H9 (cell line): ENCODE data around the gene COMMD1. TPM values are rescaled to one million over a fixed set of nuclear protein-coding genes. Genes with fewer than 3 reads are reported as not detected.

ENCODE experiments used
- DNase-seq: peaks from one replicate; pipeline ENCODE4 v3.0.0-alpha.2; 2017
- H2AFZ ChIP-seq: one replicate; pipeline ENCODE4 v1.6.1; 2013; ENCODE audit warnings: mild to moderate bottlenecking, low read length, control low read depth, moderate library complexity
- H2AK5ac ChIP-seq: 2 replicates; pipeline ENCODE4 v1.6.1; 2013; ENCODE audit warnings: low read length, control low read depth, mixed read lengths; ENCODE audit not compliant: insufficient read length
- H2BK120ac ChIP-seq: one replicate; pipeline ENCODE4 v1.6.1; 2013; ENCODE audit warnings: low read depth, mild to moderate bottlenecking, low read length, control low read depth, inconsistent platforms; ENCODE audit not compliant: poor library complexity, severe bottlenecking
- H2BK12ac ChIP-seq: 2 replicates; pipeline ENCODE4 v1.6.1; 2013; ENCODE audit warnings: low read length, control low read depth, mixed read lengths, low read depth; ENCODE audit not compliant: insufficient read length
- H2BK15ac ChIP-seq: 2 replicates; pipeline ENCODE4 v1.6.1; 2013; ENCODE audit warnings: low read depth, low read length, control low read depth
- H2BK20ac ChIP-seq: one replicate; pipeline ENCODE4 v1.6.1; 2013; ENCODE audit warnings: low read depth, mild to moderate bottlenecking, low read length, control low read depth, inconsistent platforms; ENCODE audit not compliant: poor library complexity, severe bottlenecking
- H2BK5ac ChIP-seq: 2 replicates; pipeline ENCODE4 v1.6.1; 2013; ENCODE audit warnings: low read length, control low read depth, mixed read lengths; ENCODE audit not compliant: insufficient read length
- H3K14ac ChIP-seq: 2 replicates; pipeline ENCODE4 v1.6.1; 2013; ENCODE audit warnings: low read length, control low read depth; ENCODE audit not compliant: insufficient read depth
- H3K18ac ChIP-seq: 2 replicates; pipeline ENCODE4 v1.6.1; 2013; ENCODE audit warnings: low read depth, mild to moderate bottlenecking, mixed read lengths, low read length, control low read depth; ENCODE audit not compliant: insufficient read length
- H3K23ac ChIP-seq: 2 replicates; pipeline ENCODE4 v1.6.1; 2013; ENCODE audit warnings: low read length, control low read depth, mixed read lengths, low read depth; ENCODE audit not compliant: insufficient read length
- H3K23me2 ChIP-seq: 2 replicates; pipeline ENCODE4 v1.6.1; 2013; ENCODE audit warnings: low read depth, mild to moderate bottlenecking, mixed read lengths, low read length, control low read depth; ENCODE audit not compliant: insufficient read length, poor library complexity, severe bottlenecking
- H3K27ac ChIP-seq: 2 replicates; pipeline ENCODE4 v1.5.1; 2013; ENCODE audit warnings: low read length, control low read depth, mixed read lengths, low read depth; ENCODE audit not compliant: insufficient read length
- H3K27me3 ChIP-seq: 2 replicates; pipeline ENCODE4 v1.6.1; 2013; ENCODE audit warnings: low read length, control low read depth, inconsistent platforms; ENCODE audit not compliant: insufficient read depth
- H3K4ac ChIP-seq: 2 replicates; pipeline ENCODE4 v1.6.1; 2013; ENCODE audit warnings: low read depth, mild to moderate bottlenecking, control low read depth, inconsistent platforms, low read length, moderate library complexity
- H3K4me1 ChIP-seq: 2 replicates; pipeline ENCODE4 v1.6.1; 2013; ENCODE audit warnings: low read length, control low read depth, inconsistent platforms; ENCODE audit not compliant: insufficient read depth
- H3K4me2 ChIP-seq: 2 replicates; pipeline ENCODE4 v1.6.1; 2013; ENCODE audit warnings: low read length, control low read depth, mixed read lengths; ENCODE audit not compliant: insufficient read length, insufficient read depth
- H3K56ac ChIP-seq: 2 replicates; pipeline ENCODE4 v1.6.1; 2013; ENCODE audit warnings: low read depth, mild to moderate bottlenecking, mixed read lengths, low read length, control low read depth; ENCODE audit not compliant: insufficient read length
- H3K79me1 ChIP-seq: 2 replicates; pipeline ENCODE4 v1.6.1; 2013; ENCODE audit warnings: low read depth, mild to moderate bottlenecking, moderate library complexity, low read length, control low read depth, inconsistent platforms; ENCODE audit not compliant: insufficient read depth, poor library complexity, severe bottlenecking
- H3K79me2 ChIP-seq: 2 replicates; pipeline ENCODE4 v1.6.1; 2013; ENCODE audit warnings: low read length, control low read depth, inconsistent platforms; ENCODE audit not compliant: insufficient read depth
- H3K9ac ChIP-seq: 2 replicates; pipeline ENCODE4 v1.6.1; 2013; ENCODE audit warnings: low read length, control low read depth, mixed read lengths; ENCODE audit not compliant: insufficient read length; ENCODE audit errors: extremely low read depth
- H3K9me3 ChIP-seq: one replicate; pipeline ENCODE4 v1.6.1; 2013; ENCODE audit warnings: low read depth, low read length, inconsistent platforms; ENCODE audit not compliant: control insufficient read depth
- H3T11ph ChIP-seq: one replicate; pipeline ENCODE4 v1.6.1; 2013; ENCODE audit warnings: mild to moderate bottlenecking, low read length, control low read depth, inconsistent platforms
- H4K20me1 ChIP-seq: one replicate; pipeline ENCODE4 v1.6.1; 2013; ENCODE audit not compliant: control insufficient read depth, insufficient read length, insufficient read depth
- H4K5ac ChIP-seq: 2 replicates; pipeline ENCODE4 v1.6.1; 2013; ENCODE audit warnings: low read depth, mild to moderate bottlenecking, mixed read lengths, low read length, control low read depth; ENCODE audit not compliant: insufficient read length
- H4K8ac ChIP-seq: replicated peaks from 2 replicates; pipeline ENCODE4 v1.6.1; 2013; ENCODE audit warnings: low read length, control low read depth, mixed read lengths, low read depth; ENCODE audit not compliant: insufficient read length
- H4K91ac ChIP-seq: 2 replicates; pipeline ENCODE4 v1.6.1; 2013; ENCODE audit warnings: low read depth, mild to moderate bottlenecking, moderate library complexity, mixed read lengths, low read length, control low read depth; ENCODE audit not compliant: insufficient read length
- H3K27ac Mint-ChIP-seq, 3 experiments: 2 replicates in 2 of 3; 3 replicates in 1 of 3; pipeline ENCODE4 v1.8.0; 2020 to 2021; ENCODE audit warnings: mixed read lengths in 3 of 3, mild to moderate bottlenecking in 1 of 3, moderate library complexity in 1 of 3
- H3K27me3 Mint-ChIP-seq: 2 replicates; pipeline ENCODE4 v1.8.0; 2021; ENCODE audit warnings: low read depth, mild to moderate bottlenecking, moderate library complexity, mixed read lengths
- H3K36me3 Mint-ChIP-seq, 3 experiments: 2 replicates in 2 of 3; 3 replicates in 1 of 3; pipeline ENCODE4 v1.8.0; 2020 to 2021; ENCODE audit warnings: low read depth in 3 of 3, mixed read lengths in 3 of 3; ENCODE audit not compliant: insufficient read depth in 1 of 3
- H3K4me1 Mint-ChIP-seq, 2 experiments: 2 replicates each; pipeline ENCODE4 v1.8.0; 2020; ENCODE audit warnings: mixed read lengths in 2 of 2
- H3K4me3 Mint-ChIP-seq, 2 experiments: 2 replicates in 1 of 2; 3 replicates in 1 of 2; pipeline ENCODE4 v1.8.0; 2020 to 2021; ENCODE audit warnings: mild to moderate bottlenecking in 2 of 2, mixed read lengths in 2 of 2, moderate library complexity in 1 of 2
- H3K9me3 Mint-ChIP-seq, 2 experiments: 2 replicates in 1 of 2; 3 replicates in 1 of 2; pipeline ENCODE4 v1.8.0; 2020; ENCODE audit warnings: mild to moderate bottlenecking in 2 of 2, mixed read lengths in 2 of 2, moderate library complexity in 1 of 2
- WGBS: extraction: QIAGEN DNeasy Blood & Tissue Kit; methylation state at CpG from one replicate; pipeline ENCODE4 v1.1.7; 2013; ENCODE audit warnings: missing lambda C conversion rate, low lambda C conversion rate, mixed read lengths; ENCODE audit not compliant: insufficient read length; ENCODE audit errors: extremely low coverage; 5-methylcytosine and 5-hydroxymethylcytosine counted together
- total RNA-seq: library from RNA; stranded (reverse); gene quantifications from 2 replicates; pipeline ENCODE4 v1.2.1, GENCODE V29; 2021
- TF ChIP-seq, protein P1 (sequence below): fragments of 200-600 bp; sonication (generic); conservative IDR thresholded peaks from 3 replicates; pipeline ENCODE4 v1.8.0; 2021; ENCODE audit warnings: antibody characterized with exemption, mild to moderate bottlenecking

COMMD1 gene
- total RNA-seq, 1 experiment from 2014 or later, result 31.5 TPM

DNA sequence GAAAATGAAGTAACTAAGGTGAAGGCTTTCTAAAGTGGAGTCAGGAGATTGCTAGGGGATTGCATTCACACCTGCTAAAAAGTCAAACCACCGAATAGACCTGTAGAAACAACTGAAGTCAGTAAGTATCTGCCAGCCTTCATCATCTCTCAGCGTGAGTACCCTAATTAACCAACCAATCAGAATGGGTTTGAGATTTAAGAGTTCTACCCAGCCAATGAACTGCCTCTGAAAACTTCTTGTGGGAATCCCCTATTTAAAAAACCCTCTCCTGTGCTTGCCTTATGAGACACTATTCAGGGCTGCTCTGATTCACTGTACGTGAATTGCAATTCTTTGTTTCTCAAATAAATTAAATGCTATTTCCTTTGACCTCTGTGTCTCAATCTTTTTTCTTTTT lies 48.2 kb upstream of the COMMD1 start:
- Histone ChIP-seq H3K23me2 (peaks cover 4% of the 10 kb centered on the region), H2BK5ac (no peak overlapping the region), H3K18ac (no peak overlapping the region), H2BK20ac (no peak overlapping the region), H3K4me1 (no peaks in the 10 kb centered on the region), H3K79me2 (no peaks in the 10 kb centered on the region), H2BK12ac (no peak overlapping the region), H2AK5ac (no peak overlapping the region), H3K9me3 (no peaks in the 10 kb centered on the region), H3K23ac (no peak overlapping the region), H3K79me1 (no peaks in the 10 kb centered on the region), H2AFZ (no peak overlapping the region), H4K20me1 (no peaks in the 10 kb centered on the region), H3K27me3 (no peaks in the 10 kb centered on the region), H3K14ac (no peak overlapping the region), H3K27ac (no peak overlapping the region), H4K5ac (no peak overlapping the region), H3K4me2 (no peak overlapping the region), H3T11ph (no peak overlapping the region), H3K9ac (no peak overlapping the region), H3K4ac (no peak overlapping the region), H2BK15ac (no peak overlapping the region), H4K91ac (no peak overlapping the region), H4K8ac (no peak overlapping the region), H2BK120ac (no peak overlapping the region), H3K56ac (no peak overlapping the region)
- Mint-ChIP-seq H3K36me3 (no peaks in the 10 kb centered on the region), H3K4me1 (peaks cover 8 to 10% of the 10 kb centered on the region in 2 experiments), H3K27ac (no peak overlapping the region), H3K4me3 (no peak overlapping the region), H3K9me3 (no peaks in the 10 kb centered on the region), H3K27me3 (no peaks in the 10 kb centered on the region)
- TF ChIP-seq, protein P1, sequence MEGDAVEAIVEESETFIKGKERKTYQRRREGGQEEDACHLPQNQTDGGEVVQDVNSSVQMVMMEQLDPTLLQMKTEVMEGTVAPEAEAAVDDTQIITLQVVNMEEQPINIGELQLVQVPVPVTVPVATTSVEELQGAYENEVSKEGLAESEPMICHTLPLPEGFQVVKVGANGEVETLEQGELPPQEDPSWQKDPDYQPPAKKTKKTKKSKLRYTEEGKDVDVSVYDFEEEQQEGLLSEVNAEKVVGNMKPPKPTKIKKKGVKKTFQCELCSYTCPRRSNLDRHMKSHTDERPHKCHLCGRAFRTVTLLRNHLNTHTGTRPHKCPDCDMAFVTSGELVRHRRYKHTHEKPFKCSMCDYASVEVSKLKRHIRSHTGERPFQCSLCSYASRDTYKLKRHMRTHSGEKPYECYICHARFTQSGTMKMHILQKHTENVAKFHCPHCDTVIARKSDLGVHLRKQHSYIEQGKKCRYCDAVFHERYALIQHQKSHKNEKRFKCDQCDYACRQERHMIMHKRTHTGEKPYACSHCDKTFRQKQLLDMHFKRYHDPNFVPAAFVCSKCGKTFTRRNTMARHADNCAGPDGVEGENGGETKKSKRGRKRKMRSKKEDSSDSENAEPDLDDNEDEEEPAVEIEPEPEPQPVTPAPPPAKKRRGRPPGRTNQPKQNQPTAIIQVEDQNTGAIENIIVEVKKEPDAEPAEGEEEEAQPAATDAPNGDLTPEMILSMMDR, result no peak
- WGBS, result no CpG with 5 or more reads among the region's 3 CpGs
- DNase-seq, result no peak
